Stimulated activated CD8-positive, alpha-beta memory T cell treated with anti-CD3 and anti-CD28 coated beads, Interleukin-15, amount 100 ng/mL, for 48 hours (primary cell): ENCODE data around the gene FBXO39.
"Not testable (repeated sequence)": the region's sequence is repeated elsewhere in the genome, so short reads cannot be mapped to it uniquely, and the experiment has no call there.

Experiments
- DNase-seq, 2 donors: peaks; one replicate each; pipeline ENCODE4 v3.0.0-alpha.2; 2020; ENCODE audit warnings: low read depth in 2 of 2

The FBXO39 gene

GRCh38 chr17:6789146-6789545 lies 13.1 kb downstream of the FBXO39 start:
- no peak for DNase-seq

- no peak for DNase-seq
Observed at GRCh38 chr17:6793748-6794493, 17.9 kb downstream of the FBXO39 start.

- DNase-seq: no peak
Observed at GRCh38 chr17:6796017-6796886, 20.2 kb downstream of the FBXO39 start.

GRCh38 chr17:6796887-6797490 lies 21.0 kb downstream of the FBXO39 start:
- no peak for DNase-seq

- DNase-seq: no peak
Observed at GRCh38 chr17:6797718-6798351, 21.8 kb downstream of the FBXO39 start.

- no peak for DNase-seq
Observed at GRCh38 chr17:6799738-6800137, 23.7 kb downstream of the FBXO39 start.

GRCh38 chr17:6800422-6801027 lies 24.5 kb downstream of the FBXO39 start:
- DNase-seq: no peak

- DNase-seq: no peak
Observed at GRCh38 chr17:6811510-6811909, 35.5 kb downstream of the FBXO39 start.

- no peak for DNase-seq
Observed at GRCh38 chr17:6812295-6812694, 36.3 kb downstream of the FBXO39 start.

GRCh38 chr17:6815775-6816174 lies 39.8 kb downstream of the FBXO39 start:
- no peak for DNase-seq

GRCh38 chr17:6816368-6816767 lies 40.4 kb downstream of the FBXO39 start:
- not testable (repeated sequence) for DNase-seq

- no peak for DNase-seq
Observed at GRCh38 chr17:6818938-6819337, 42.9 kb downstream of the FBXO39 start.

- no peak for DNase-seq
Observed at GRCh38 chr17:6823011-6823442, 47.0 kb downstream of the FBXO39 start.

- DNase-seq: no peak
Observed at GRCh38 chr17:6830383-6830986, 54.5 kb downstream of the FBXO39 start.

- peak; percentile 34 to 46 for DNase-seq
Observed at GRCh38 chr17:6831661-6832263, 55.7 kb downstream of the FBXO39 start, which contains the start of gene TEKT1. TEKT1 (minus strand) TSS chr17:6831729; CDS start chr17:6830376, 1,353 bp downstream.
